GM06990 (cell line): ENCODE results near the gene MYO15B.

Experiments used
- DNase-seq: peaks from one replicate; pipeline ENCODE4 v3.0.0-alpha.2; 2011; ENCODE audit not compliant: insufficient read length; ENCODE audit errors: extremely low read depth
- H3K27me3 ChIP-seq: replicated peaks from 2 replicates; pipeline ENCODE4 v1.6.0; 2011; ENCODE audit warnings: low read length; ENCODE audit not compliant: control insufficient read depth, insufficient read depth
- H3K36me3 ChIP-seq: 2 replicates; pipeline ENCODE4 v1.5.1; 2011; ENCODE audit warnings: low read length; ENCODE audit not compliant: control insufficient read depth, insufficient read depth
- H3K4me3 ChIP-seq: replicated peaks from 2 replicates; pipeline ENCODE4 v1.5.1; 2011; ENCODE audit warnings: low read depth, mild to moderate bottlenecking, control low read depth, low read length
- CTCF ChIP-seq: IDR thresholded peaks from 2 replicates; pipeline ENCODE4 v1.5.1; 2011; ENCODE audit warnings: low read length, control low read depth, mild to moderate bottlenecking, inconsistent platforms; ENCODE audit not compliant: insufficient read depth, poor library complexity, severe bottlenecking

MYO15B gene

GRCh38 chr17:75602644-75603043, 15.0 kb downstream of the MYO15B start:
- no peak for TF ChIP-seq CTCF
- Histone ChIP-seq H3K27me3 (no peaks in the 10 kb centered on the region), H3K4me3 (no peak overlapping the region), H3K36me3 (no peaks in the 10 kb centered on the region)
- no peak for DNase-seq

GRCh38 chr17:75603123-75603522, 15.5 kb downstream of the MYO15B start:
- Histone ChIP-seq H3K36me3 (no peaks in the 10 kb centered on the region), H3K27me3 (no peaks in the 10 kb centered on the region), H3K4me3 (no peak overlapping the region)
- no peak for TF ChIP-seq CTCF
- DNase-seq = no peak

- Histone ChIP-seq H3K4me3 (no peak overlapping the region), H3K27me3 (no peaks in the 10 kb centered on the region), H3K36me3 (no peaks in the 10 kb centered on the region)
- no peak for TF ChIP-seq CTCF
- DNase-seq = peak; percentile 0
Observed at GRCh38 chr17:75604034-75604695, 16.6 kb downstream of the MYO15B start.

GRCh38 chr17:75605790-75606189, 18.2 kb downstream of the MYO15B start:
- TF ChIP-seq CTCF = no peak
- H3K4me3 ChIP-seq = no peak overlapping the region

GRCh38 chr17:75607086-75607485, 19.5 kb downstream of the MYO15B start:
- Histone ChIP-seq H3K4me3 (no peak overlapping the region), H3K27me3 (no peaks in the 10 kb centered on the region), H3K36me3 (no peaks in the 10 kb centered on the region)
- no peak for DNase-seq
- TF ChIP-seq CTCF = no peak

More at GRCh38 chr17:75605790-75606189, 18.2 kb downstream of the MYO15B start:
- peak; percentile 9 for DNase-seq
- Histone ChIP-seq H3K36me3 (no peaks in the 10 kb centered on the region), H3K27me3 (no peaks in the 10 kb centered on the region)
